Stromal cell of bone marrow (primary cell): Measurements from ENCODE around the gene ARHGAP24.
"Not testable (repeated sequence)": the region's sequence is repeated elsewhere in the genome, so short reads cannot be mapped to it uniquely, and the experiment has no call there.

Source experiments
- DNase-seq: peaks from one replicate; pipeline ENCODE4 v3.0.0-alpha.2; 2012; ENCODE audit warnings: low read depth

ARHGAP24 gene

DNA sequence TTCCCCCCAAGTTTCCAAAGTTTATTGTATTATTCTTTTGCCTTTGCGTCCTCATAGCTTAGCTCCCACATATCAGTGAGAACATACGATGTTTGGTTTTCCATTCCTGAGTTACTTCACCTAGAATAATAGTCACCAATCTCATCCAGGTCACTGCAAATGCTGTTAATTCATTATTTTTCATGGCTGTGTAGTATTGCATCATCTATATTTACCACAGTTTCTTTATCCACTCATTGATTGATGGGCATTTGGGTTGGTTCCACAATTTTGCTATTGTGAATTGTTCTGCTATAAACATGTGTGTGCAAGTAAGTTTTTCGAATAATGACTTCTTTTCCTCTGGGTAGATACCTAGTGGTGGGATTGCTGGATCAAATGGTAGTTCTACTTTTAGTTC, 43.6 kb downstream of the ARHGAP24 start:
- not testable (repeated sequence) for DNase-seq

DNA sequence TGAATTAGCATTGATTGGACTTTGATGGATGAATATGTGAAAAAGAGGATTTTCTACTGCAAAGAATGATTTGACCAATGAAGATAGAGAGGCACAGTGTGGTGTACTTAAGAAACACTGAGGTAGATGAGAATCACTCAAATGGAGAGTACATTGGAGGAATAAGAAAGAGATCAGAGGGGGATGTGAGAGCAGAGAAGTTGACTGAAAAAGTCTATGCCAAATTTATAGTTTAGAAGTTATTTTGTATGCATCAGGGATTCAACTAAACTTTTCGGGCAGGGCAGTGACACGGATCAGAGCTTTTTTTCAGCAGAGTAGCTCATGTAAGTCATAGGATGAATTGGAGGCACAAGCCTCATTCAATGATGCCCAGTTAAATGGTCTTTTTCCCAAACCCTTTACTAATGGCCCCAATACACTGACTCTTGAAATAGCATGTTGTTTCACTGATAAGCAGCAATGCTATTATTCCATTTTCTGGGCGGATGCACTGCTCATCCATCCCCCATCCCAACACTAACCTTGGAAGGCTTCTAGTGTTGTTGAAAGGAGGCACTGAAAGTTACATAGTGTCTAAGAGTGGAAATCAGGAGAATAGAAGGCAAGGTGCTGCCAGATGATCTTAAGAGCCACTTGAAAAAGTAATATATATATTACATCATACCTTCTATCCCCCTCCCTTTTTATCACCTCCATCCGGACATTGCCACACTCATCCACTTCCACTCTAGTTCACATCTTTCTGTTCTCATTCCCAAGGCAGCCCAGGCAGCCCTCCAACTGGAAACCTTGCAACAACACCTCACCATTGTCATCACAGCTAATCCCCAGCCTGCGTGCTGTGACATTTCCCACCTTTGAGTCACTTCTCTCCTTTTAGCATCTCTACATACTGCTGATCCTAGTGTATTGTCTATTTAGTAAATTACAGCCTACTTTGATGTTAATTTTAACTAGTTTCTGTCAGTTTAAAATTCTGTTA, 46.1 kb downstream of the ARHGAP24 start:
- no peak for DNase-seq

DNA sequence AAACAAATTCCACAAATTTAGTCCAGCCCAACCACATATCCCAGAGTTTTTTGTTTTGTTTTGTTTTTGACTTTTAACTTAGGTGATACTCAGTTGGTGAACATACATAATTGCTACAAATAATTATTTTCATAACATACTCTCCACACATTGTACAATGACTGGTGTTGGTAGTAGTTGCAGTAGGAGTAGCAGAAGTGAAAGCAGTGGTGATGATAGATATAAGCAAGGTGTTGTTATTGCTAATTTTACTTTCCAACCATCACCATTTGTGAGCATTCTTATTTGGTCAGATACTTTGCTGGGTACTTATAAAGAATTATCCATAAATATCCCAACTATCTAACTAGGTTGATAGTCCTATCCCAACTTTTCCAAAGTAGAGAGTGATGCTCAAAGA, 47.3 kb downstream of the ARHGAP24 start:
- DNase-seq = no peak

DNA sequence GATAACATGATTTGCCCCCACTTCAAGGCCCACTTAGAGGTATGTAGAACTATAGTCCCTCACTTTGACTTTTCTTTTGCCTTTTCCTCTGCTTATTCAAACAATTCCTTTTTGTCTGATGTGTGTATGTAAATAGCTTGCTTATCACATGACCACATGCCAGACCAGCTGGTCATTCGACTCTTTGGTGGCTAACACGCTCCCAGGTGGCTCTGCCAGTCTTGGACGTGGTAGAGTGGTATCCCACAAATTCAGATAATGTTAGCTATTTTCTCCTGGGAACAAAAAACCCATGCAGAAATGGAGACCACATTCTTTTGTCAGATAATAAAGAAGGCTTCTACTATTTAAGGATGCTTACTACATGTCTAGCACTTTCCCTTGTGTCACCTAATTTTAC, 47.9 kb downstream of the ARHGAP24 start:
- DNase-seq = no peak

DNA sequence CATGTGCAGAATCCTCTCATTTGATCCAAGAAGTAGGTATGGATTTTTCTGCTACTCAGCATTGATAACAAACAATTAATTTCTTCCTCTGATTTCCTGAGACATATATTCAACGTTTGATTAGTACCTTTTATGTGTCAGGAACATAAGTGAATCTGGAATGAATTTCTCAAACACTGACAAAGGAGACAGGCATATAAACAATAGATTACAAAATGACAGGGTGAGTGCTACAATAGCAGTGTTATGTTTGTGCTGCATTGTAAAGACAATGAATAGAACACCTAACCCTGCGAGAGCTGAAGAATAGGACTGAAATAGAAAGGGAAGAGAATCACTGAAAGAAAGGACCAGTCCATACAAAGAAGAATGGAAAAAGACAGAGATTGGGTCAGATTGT, 52.9 kb downstream of the ARHGAP24 start:
- no peak for DNase-seq

DNA sequence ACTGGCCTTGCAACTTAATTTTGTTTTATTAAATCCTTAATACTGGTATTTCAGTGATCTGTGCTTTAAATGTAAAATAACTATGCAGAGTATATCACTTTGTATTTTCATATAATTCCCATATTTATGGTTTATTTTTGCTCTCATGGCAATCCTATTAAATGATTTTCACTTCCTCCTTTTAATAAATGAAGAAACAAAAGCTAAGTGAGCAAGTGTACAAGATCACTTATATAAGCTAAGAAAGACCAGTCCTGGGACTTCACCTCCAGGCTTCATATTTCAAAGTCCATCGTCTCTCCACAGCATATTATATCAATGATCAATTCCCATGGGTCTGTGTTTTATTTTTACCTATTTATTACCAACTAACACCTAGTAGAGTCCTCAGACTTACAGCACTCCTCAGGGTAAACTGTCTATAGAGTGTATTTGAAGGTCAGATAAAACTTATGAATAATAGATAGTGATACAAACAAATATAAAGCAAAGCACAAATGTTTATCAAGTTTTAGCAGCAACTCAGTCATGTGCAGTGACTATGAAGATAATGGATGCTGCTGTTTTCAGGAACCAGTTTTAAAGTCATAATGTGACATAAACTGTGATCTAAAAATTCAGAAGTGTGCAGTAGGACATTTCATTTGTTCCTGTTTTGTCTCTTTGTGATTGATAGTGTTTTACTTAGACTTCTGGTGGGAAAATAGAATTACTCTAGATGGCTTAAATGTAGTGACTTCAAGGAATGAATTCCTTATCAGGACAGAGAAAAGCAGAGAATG, 56.8 kb downstream of the ARHGAP24 start:
- DNase-seq = no peak

DNA sequence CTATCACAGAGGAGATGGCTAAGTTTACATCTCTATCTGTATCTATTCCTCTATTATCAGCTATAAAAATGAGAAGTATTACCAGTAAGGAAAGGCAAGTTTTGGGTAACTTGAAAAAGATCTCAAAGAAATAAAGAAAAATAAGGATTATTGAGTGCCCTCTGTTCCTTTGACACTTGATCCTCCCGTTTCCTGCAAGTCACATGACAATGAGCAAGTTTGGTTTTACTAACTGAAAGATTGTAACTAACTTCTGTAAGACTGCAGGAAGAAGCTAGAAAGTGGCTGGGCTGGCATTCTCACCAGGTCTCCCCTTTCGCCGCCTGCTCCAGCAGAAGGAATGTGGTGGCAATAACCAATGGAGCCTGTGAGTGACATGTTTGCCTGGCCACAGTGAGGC, 59.2 kb downstream of the ARHGAP24 start:
- DNase-seq = no peak

DNA sequence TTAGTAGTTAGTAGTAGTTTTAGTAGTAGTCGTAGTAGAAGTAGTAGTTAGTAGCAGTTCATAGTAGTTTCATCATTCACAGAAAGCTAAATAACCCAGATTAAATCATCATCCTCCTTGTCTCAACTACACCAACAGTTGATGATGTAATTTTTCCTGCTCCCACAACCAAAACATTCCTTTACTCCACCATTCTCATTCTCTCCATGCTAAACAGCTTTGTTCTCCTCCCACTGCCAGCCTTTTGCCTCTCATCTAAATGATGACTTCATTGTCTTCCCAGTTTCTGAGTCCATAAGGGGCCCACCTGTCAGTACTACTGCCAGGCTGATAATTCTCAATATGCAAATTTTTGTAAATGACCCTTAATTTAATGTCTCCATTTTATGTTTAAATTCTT, 68.9 kb downstream of the ARHGAP24 start:
- DNase-seq = peak; percentile 36

DNA sequence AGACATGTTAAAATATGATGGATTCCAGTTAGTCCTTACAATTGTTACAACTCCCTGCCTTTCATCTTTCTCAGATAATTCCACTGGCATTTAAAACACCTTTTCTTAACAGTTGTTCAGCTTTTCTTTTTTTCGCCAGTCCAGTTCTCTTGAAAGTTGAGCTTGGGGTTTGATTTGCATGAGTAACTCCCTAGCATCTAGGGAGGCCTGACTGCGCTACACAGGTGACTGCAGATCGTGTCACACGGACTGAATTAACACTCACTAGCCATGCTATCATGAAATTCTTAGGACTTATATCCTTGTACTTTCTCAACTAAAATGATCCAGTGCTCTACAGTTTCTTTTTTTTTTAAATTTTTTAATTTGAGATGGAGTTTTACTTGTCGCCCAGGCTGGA, 69.8 kb downstream of the ARHGAP24 start:
- no peak for DNase-seq

DNA sequence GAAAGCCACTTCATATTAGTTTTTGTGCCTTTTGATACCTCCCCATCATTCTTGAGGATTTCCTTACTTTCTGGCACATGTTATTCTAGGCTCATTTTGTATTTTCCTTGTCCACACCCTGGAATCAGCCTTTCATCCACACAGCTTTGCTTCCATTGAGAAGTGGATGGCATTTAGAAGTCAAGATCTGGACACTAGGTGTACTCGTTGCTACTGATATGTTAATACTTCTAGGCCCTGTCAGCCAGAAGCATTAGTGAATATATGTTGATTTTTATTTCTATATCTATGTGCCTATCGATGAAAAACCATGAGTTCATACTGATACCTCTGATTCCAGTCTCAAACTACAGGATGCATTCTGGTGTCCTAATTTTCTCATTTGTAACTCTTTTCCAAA, 73.2 kb downstream of the ARHGAP24 start:
- DNase-seq = no peak

DNA sequence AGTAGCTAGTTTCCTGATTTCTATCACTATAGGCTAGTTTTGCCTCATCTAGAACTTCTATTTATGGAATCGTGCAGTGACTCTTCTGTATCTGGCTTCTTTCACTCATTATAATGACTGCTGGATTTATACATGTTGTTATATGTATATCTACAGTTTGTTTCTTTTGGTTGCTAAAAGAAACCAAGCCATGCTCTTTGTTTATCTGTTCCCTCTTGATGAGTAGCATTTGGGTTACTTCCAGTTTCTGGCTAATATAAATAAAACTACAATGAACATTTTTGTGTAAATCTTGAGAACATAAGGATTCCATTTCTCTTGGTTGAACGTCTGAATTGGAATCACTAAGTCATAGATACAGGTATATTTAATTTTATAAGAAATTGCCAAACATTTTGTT, 73.9 kb downstream of the ARHGAP24 start:
- DNase-seq = no peak

DNA sequence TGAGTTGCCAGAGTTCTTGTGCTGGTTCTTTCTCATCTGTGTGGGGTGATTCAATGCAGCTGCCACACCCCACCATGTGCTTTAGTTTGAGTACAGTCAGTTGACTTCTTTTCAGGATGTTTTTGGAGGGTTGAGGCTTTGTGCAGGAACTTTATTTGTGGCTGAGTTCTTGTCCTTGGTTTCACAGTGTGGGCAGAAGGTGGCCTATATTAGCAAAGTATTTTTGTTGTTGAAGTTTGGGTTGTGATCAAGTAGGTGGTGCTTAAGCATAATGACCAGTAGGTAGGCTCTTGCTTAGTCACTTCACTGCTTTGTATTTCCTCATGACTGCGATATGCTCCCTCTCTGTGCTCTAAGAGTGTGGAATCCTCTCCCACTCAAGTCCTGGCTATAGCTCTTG, 80.3 kb downstream of the ARHGAP24 start:
- DNase-seq = peak; percentile 22

DNA sequence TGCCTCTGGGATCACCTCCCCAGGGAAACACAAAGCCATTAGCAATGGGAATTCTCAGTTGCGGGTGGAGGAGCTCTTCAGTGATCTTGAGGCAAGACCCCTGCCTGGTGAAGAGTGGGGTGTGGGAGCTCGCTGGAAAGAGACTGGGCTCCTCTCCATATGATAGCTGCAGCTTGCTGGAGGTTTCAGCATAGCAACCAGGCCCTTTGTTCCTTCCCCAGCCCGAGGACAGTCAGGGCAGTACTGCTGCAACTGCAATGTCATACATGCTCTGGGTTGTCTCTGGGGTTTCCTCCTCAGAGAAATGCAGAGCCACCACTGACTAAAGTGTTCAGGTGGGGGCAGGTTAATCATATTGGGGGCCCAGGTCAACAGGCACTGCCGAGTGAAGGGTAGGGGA, 81.3 kb downstream of the ARHGAP24 start:
- DNase-seq = no peak

DNA sequence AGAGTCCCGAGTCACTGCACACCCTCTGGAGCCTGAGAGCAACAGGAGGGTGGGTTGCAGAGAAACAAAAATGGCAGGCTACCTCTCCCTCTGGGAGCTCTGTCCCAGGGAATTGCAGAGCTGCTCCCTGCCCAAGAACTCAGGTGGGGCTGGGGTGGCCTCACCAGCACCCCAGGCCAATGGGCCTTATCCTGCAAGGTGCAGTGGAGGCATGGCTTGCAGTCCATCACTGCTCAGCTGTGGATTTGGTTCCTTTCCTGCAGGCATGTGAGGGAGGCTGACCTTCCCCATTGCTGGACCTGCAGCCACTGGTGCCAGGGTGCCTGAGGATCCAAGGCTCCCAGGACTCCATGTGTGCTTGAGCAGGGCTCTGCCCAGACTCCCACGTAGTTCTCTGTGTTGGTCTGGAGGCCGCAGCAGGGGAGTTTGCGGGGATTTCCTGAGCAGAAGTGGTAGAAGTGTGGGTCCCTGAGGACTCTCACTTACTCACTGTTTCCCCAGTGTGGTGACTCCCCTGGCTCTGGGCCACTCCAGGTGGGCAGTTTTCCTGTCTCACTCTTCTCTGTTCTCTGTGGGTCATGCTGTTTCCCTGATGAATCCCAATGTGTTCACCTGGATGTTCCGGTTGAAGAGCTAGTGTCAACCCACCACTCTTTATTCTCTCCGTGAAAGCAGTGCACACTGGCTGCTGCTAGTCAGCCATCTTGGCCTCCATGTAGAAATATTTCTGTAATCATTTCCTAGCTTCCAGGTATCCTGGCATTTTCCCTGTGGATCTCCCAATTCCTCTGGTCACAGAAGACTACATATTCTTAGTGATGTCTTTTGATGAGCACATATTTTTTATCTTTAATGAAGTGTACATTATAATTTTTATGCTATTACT, 82.3 kb downstream of the ARHGAP24 start:
- no peak for DNase-seq

DNA sequence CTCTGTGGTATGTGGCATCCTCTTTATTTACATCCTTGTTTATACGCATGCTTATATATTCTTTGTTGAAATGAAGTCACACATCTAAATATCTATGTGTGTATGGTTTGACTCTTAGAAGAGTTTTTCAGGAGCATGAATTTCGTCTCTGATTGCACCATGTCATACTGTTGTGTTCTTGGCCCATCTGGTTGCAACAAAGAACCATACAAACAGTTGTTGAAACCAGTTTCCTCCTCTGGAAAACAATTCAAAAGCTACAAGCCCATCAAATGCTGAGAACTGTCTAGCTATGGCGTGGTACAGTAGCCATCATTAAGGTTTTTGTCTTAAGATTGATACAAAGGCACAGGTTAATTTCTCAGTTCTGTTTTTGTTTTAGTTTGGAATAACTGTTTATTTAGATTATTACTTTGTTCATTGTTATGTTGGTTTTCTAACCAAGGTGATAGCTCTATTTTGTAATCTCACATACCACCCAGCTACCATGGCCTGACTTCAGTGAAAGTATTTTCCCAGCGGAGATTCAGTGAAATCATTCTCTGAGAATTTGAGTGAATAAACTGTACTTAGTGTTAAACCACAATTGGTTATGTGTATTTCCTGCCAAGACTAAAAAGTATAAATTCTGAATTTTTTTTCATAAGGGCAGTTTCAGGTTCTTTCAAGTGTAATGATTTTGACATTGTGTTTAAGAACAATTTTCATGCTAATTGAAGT, 91.0 kb downstream of the ARHGAP24 start:
- peak; percentile 41 for DNase-seq

DNA sequence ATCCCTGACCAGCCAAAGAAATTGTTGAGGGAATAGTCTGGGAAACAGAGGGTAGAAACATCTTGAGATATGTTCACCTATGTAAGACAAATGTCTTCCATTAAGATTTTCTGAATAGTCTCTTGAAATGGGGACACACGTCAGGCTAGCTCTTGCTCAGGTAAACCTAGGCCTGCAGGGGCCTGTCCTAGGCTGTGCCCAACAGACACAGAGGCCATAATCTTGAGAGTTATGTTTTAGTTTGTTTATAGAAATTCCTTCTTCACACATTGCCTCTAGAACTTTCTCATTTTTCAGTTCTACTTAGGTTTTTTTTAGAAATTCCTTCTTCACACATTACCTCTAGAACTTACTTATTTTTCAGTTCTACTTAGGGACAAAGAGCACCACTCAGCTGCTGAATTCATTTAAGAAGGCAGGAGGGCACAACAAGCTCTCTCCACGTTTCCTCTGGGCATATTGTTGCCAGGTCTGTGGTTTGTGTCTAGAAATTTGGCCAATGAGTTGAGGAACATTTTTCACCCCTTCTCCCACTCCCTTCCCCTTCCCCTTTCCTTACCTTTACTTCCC, 94.9 kb downstream of the ARHGAP24 start:
- no peak for DNase-seq

DNA sequence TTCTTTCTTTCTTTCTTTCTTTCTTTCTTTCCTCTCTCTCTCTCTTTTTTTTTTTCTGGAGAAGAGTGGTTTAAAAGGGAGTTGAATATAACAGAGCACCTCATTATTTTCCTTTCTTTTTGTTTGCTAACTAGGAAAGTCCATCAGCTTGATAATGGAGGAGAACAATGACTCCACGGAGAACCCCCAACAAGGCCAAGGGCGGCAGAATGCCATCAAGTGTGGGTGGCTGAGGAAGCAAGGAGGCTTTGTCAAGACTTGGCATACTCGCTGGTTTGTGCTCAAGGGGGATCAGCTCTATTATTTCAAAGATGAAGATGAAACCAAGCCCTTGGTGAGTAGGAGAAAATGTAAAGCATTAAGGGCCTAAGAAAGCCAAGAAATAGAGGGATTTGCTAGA, 95.4 kb downstream of the ARHGAP24 start:
- no peak for DNase-seq

DNA sequence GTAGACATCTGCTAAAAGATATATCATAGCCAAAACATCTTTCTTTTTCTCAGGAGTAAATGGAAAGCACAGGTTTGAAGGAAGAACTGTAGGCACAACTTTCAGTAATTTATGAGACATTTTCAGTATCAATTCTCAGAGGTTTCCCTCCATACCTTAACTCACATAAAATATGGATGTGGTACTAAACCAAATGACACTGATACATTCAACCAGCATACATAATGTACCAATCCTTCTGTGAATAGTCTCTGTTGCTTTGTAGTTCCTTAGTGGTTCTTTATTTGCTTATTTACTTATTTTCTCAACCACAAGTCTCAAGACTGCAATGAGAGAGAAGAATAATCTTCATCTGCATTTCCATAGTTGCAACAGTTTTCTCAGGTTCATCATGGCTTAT, 96.1 kb downstream of the ARHGAP24 start:
- no peak for DNase-seq

DNA sequence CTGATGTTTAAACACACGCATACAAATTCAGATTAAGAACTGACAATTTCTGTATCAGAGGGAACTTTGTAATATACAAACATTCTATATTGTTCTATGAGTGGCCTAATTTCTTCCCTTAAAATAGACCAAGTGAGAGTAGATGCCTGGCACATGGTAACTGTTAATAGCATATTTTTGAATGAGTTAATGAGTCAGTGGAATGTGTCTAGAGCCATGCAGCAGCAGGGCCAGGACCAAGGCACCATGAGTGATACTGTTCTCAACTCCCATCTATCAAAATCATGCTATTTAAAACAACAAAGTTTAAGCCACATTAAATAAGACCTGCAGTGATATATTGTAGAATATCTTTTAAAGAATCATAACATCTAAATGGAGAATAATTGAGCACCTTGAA, 98.3 kb downstream of the ARHGAP24 start:
- no peak for DNase-seq

DNA sequence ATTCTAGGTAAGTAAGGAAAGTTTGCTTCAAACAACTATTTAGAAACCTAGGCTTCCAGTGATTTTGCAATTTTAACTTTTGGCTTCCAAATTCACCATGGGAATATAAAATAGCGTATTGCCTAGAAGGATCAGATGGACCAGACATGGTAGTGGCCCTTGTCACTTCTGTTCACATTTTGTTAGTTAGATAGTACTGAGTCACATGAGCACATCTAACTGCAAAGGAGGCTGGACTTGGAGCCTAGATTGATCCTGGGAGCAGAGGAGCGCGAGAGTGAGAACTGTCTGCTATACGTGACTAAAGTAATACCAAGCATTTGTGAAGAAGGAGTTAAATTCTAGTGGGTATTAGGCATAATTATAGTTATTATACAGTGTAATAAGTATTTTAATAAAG, 102.4 kb downstream of the ARHGAP24 start:
- DNase-seq = no peak

DNA sequence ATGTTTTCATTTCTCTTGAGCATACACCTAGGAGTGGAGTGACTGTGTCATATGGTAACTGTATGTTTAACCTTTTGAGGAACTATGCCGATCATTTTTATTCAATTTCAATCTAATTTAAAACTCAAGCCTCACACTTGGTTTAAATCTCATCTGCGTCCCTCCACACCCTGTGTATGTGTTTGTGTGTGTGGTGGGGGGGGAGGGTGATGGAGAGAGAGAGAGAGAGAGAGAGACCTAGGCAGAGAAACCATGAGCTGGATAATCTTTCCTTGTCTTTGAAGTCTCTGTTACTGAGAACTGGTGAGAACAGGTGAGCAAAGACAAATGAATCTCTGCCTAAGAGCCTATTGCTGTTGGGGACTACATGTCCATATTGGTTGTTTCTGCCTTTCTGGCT, 105.0 kb downstream of the ARHGAP24 start:
- no peak for DNase-seq
